MV-4-11 (cell line): ENCODE data around the gene FOXC2.

Experiments used
- DNase-seq: peaks from one replicate; lab custom pipeline; 2025; lab: John Stamatoyannopoulos, UW

The FOXC2 gene

DNA sequence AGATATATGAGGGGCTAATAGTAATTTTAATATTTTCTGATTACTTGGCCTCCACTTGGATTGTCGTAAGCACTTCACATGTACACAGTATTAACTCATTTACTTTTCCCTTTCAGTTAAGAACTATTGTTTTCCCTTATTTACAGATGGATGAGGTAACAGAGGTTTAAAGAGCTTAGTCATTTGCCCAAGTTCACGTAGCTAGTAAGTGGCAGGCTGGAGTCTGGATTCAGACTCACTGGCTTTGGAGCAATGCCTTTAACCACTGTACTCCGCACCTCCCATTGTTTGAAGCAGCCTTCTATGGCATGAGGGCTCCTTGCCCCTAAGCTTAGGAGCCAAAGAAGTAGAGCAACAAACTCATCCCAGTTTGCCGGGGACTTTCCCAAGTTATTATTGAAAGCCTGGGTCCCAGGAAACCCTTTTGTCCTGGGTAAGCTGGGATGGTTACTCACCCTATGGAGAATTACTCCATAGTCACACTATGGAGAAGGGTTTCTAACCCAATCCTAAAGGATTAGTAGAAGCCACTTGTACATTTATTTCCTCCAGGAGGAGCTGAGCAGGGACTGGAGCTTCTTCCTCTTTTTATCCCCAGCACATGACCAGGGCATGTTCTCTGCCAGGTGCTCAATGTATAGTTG lies 24.0 kb downstream of the FOXC2 start:
- DNase-seq, result no peak

DNA sequence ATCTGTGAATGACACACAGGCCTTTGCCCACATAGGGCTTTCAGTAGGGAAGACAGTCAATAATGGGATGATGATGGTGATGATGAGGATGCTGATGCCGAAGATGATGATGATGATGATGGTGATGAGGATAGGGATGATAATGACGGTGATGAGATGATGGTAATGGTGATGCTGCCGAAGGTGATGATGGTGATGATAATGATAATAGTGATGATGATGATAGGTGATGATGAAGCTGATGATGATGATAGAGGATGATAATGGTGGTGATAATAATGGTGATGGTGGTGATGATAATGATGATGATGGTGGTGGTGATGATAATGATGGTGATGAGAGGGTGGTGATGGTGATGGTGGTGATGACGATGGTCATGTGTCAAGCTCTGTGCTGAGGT lies 24.6 kb downstream of the FOXC2 start:
- DNase-seq, result no peak

DNA sequence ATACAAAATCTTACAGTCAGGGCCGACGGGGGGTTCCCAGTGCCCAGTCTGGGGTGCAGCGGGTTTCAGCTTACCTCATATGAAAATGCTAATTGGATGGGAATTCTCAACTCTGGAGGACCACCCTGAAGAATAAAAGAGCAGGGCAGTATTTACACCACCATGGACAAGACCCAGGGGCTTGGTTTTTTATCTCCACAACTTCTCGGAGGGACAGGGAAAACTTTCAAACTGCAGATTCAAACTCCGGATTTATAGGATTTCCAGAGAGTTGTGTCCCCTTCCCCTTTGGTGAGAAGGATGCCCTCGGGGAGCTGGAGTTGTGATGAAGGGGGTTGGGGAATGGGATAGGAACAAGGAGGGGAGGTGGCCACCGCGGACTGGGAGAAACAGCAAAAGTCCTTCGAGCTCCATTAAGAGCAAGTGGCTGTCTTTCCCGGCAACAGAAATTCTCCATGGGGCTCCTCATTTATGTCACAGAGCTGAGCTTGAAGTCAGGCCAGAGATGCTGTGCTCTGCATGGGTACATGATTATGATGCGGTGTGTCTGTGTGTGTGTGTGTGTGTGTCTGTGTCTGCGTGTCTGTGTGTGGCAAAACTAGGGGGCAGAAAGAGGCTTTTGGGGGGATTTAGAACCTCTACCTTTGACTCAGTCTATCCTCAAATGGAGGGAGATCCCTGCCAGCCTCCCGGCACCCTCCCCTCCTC lies 27.4 kb downstream of the FOXC2 start:
- no peak for DNase-seq

DNA sequence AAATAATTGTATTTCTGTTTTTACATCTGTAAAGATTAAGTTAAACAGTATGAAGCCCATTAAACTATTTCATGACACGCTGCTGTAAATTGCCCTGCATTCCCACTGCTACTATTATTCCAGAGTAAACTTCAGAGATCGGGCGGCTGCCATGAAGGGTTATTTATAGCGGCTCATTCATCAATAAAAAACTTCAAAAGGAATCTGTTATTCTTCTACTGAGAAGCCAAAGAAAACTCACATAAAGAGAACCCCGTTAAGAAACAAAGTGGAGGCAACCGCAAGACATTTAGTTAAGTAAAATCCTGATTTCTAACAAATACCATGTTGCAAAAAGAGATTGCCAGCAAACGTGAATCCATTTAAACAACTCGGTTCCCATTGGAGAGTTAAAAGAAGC lies 28.1 kb downstream of the FOXC2 start:
- DNase-seq, result no peak

DNA sequence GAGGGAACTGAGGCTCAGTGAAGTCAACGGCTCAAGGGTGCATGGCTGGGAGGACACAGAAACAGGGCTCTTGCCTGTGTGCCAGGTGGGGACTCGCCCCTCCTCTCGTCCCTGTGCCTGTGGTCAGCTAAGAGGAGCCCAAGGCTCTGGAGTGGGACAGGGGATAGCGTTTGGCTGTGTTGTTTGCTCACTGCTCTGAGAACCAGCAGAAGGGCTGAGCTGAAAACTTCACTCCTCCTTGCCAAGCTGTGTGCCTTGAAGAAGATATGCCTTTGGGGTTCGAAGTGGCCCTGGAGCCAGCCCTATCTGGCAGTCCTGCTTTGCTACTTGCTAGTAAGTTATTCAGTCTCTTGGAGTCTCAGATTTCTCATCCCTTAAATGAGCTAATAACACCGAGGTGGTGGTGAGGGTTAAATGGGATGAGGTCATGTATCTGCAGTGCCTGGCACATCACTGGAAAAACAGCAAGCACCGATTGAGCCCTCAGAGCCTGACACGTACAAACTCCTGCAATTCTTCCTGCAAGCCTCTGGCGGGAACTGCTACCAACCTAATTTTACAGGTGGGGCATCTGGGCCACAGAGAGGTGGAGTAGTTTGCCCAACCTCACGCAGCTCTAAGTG lies 29.5 kb downstream of the FOXC2 start:
- DNase-seq, result no peak

DNA sequence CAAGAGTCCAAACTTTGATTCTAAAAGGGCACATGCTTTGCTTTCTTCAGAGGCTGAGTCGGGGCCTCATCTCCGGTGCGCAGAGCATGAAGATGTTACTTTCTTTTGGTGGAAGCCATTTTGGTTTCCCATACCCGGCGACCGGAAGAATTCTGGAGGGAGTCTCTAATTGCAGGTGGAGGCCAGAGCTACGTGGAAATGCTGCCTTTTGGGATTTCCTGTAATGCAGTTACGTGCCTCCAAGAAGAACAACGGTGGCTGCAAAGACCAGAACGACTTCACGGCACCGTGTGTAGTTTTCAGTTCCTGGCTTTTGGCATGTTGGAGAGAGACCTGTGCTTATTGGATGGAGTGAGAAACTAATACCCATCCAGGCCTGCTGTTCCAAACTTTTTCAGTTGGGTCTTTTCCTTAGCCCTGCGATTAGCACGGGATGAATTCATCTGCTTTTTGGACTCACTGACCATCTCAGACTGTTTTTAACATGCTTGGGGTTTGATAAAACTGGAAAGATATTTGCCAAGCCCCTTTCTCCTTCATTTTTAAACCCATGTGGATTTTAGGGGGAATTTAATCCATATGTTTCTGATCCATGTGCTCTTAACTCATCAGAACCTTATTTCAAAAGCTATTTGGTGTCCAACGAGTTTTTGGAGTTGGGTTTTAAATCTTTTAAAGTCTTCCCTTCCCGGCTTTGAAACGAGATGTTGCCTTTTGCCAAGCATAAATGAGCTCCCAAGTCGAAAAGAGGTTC lies 30.7 kb downstream of the FOXC2 start:
- DNase-seq, result no peak

DNA sequence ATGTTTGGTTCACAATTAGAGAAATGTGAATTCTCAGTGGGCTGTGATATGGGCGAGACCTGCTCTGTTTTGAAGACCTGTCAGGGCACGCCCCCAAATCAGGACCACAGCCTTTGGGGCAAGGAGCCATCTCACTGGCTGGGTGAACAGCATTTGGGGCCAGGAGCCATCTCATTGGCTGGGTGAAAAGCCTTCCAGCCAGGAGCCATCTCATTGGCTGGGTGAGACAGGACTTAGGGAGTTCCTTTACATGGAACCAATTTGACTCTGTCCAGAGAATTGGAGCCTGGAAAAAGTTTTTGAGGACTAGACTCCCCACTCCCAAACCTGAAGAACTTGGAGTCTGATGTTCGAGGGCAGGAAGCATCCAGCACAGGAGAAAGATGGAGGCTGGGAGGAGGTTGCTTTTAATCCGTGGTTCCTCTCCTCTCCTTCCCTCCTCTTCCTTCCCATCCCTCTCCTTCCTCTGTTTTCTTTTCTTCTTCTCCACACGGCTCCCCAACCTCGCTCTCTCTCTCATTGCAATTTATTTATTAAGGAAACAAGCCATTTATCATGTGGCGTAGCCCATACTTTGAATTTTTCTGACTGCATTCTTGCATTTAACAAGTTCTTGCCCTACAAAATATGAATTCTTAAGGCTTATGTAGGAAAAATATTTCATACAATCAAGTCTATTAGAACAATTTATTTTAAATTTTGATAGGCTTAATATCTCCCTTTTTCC lies 31.4 kb downstream of the FOXC2 start:
- no peak for DNase-seq

DNA sequence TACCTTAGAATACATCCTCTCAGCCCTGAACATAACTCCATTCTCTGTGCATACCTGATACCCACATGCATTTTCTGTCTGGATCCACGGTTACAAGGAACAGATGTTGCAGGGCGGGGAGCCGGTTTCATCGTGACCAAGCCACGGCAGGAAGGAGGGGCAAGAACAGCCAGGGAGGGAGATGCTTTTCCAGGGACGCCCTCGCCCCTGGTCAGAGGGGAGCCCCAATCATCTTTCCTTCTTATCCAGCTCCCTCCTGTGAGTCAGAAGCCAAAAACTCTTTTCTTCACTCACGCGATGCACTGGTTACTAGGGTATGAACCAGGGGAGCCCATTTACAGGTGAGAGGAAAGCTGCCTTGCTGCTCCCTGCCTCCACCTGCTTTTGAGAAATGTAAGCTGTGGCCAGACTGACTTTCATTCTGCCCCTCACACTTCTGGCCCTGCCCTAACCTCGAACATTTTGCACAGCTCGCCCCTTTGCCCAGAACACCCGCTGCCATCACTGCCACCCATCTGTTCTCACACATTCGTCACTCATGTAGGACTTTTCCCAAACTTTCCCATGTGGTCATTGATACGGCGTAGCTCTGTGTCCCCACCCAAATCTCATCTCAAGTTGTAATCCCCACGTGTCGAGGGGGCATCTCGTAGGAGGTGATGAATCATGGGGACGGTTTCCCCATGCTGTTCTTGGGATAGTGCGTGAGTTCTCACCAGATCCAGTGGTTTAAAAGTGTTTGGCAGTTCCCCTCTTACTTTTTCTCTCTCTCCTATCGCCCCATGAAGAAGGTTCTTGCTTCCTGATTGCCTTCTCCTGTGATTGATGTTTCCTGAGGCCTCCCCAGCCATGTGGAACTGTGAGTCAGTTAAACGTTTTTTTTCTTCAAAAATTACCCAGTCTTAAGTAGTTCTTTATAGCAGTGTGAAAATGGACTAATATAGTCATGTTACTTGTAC lies 32.3 kb downstream of the FOXC2 start:
- peak; percentile 18 for DNase-seq

DNA sequence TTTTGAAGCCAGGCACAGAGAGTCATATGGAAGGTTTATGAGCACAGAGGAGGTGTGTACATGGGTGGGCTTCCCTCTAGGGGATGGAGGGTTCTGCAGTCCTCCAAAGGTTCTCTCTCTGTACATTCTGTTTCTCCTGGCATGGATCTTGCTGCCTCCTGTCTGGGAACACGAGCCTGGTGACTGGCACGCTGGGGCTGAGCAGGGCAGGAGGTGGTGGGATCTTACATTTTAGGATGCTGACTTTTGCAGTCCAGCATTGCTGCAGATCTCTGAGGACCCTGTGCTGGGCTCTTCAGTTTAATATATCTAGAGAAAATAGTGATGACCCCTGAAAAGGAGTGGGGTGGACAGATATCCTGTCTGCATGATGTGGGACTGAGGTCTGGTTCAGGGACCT lies 34.7 kb downstream of the FOXC2 start:
- no peak for DNase-seq

DNA sequence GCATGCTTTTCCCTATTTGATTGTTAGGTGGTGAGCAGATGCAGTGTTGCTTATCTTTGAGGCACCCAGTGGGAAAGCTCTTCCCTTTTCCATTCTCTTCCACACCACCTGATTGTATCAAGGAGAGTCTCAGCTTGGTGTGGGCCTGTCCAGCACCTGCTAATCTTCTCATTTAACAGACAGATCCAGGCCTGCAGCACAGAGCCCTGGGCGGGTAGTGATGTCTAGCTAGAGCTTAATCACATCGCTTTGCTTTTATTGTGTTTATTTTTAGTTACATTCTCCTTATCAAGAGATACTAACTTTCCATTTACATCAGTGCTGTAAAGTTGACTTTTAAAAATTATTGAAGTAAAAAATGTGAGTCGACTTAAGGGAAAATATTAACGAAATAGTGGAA lies 35.9 kb downstream of the FOXC2 start:
- no peak for DNase-seq

DNA sequence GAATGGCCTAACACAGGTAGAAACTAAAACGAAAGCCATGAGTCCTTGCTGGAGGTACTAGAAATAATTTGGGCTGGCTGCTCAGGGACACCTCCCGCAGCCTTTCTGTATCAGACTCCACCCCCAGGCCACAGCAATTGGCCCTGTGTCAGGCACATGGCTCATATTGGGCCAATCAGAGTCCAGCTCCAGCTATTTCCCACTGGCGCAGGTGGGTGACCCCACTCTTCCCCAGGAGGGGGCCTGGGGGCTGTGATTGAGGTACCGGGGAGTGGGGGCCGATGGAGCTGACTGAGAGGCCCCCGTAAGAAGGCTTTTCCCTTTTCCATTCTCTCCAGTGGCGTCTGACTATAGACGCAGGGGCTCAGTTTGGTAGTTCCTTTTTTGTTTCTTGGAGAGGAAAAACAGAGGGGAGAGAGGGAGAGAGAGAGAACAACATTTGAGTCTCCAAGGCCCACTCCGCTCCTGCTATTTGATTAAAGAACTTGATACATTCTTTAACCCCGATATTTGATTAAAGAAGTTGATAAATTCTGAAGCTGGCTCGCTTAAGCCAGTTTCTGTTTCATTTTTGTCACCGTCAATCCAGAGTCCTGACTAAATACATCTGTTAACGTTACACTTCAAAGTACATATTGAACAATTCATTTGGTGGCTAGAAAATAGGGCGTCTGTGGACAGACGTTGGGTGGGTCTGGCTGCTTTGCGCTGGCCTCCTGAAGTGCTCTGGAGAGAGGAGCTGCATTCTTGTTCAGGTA lies 38.0 kb downstream of the FOXC2 start:
- peak; percentile 6 for DNase-seq

DNA sequence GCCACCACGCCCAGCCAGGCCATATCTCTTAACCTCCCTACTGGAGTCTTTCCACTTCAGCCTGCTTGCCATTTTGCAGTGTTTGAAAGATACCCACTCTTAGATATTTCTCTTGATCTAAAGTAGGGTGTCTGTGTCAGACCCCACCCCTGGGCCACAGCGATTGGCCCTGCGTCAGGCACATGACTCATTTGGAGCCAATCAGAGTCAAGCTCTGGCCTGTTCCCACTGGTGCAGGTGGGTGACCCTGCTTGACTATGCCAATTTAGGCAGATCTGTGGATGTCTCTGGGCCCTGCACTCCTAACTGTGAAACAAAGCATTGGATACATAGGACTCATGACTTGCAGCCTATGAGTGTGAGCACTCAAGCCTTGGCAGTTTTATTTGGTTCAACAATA lies 39.3 kb downstream of the FOXC2 start:
- DNase-seq, result no peak

DNA sequence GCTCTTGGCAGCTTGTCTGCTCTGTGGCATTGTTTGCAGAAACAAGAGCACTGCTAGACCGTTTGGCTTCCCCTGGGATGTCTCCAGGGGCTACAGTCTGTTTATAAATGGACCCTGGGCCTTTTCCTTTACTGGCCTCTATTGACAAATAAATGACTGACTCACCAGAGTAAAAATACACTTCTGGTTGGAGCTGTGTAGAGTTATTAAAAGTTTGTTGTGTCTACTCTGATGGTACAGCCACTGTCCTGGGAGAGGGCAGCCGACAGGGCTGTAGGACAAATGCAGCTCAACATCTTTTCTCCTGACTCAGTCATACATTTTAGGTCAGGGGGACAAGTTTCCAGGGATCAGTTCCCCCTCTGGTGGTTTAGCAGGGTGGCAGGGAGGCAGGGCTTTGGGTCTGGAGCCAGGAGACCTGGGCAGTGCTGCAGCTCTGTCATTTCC lies 41.7 kb downstream of the FOXC2 start:
- DNase-seq, result no peak

DNA sequence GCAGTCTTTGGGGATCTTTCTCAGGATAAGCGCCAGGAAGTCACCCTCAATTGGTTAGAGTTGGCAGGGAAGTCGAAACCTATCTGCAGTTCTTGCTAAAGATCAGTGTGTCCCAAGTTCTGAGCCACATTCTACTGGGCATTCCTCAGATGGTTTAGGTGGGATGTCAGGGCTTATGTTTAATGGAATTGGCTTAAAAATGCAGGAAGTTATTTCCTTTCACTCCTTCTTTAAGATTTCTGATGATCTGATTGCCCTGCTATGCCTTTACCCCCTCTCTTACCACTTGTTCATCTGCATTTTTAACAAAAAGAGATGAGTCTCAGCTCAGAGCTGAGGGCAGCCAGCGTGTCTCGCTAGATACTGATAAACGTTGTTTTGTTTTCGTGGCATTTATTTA lies 42.5 kb downstream of the FOXC2 start:
- DNase-seq, result no peak

DNA sequence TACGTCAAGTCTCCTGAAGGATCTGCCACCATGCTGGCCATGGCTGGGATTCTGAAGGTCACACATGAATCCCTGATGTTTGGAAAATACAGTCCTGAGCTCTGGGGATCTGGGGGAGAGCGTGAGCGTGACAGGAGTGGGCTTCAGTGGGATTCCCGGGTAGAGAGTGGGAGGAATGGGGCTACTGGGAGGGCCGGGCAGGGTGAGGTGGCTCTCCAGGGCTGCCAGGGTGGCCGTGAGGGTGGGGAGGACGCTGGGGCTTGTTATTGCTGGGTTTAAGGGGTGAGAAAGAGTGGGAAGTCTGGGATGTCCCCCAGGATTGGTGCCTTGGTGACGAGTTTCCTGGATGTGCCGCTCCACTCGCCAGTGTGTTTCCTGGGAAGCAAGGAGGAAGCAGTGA lies 43.0 kb downstream of the FOXC2 start:
- no peak for DNase-seq

DNA sequence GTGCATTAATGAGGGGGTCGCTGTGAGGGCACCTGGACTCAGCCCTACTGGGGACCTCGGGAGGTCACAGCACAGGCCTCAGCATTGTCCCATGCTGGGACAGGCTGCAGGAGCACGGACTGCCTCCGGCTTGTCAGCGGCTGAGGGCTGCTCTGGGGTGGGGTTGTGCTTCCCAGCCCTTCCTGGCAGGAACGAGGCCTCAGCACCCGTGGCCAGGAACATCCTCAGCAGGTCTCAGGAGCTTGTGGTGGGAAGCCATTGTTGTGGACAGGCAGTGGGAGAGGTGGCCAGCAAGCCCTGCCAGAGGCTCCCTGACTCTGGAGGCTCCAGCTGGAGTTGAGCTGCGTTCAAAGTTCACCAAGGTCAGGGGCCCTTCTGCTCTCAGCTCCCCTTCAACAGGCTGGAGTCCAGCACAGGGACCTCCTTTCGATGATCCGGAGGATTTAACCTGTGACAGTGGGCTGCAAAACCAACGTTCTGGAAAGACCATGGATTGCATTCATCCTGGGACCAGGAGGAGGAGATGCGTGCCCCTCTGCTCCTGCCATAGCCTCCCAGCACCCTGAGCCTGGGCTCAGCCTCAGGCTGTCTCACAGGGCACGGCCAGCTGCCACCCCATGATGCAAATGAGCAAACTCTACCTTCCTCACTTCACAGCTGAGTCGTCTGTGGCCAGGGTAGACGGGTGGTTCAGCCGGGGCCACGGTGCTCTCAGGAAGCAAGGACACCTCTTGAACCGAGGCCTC lies 44.3 kb downstream of the FOXC2 start:
- no peak for DNase-seq

DNA sequence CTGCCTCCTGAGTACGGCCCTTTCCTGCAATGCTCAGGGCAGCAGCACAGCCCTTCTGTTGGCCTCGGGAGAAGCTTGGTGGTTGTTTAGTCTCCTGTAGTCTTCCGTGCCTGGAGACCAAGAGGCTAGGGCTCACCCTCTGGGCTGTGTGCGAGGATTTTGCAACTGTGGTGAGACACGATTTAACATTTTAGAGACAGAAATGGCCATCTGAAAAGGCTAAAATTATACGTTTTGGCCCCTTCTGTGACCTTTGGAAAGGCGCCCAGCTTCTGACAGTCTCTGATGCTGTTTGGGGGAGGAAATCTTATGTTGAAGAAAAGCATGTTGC lies 44.9 kb downstream of the FOXC2 start:
- no peak for DNase-seq

DNA sequence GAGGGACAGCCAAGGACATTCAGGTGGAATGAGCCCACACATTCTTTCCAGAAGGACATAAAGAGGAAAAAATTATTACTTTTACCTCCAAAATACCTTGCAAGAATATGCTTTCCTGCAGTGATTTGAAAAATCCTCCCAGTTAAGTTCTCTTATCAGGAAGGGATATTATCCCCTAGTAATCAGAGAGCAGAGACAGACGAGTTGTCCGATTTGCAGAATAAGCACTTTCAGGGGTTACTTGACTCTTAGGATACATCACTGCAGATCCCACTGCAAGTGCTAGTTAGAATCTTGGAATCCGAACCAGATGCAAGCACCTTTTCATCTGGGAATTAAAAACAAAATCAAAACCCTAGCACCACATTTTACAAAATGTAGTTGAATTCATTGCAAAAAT lies 45.3 kb downstream of the FOXC2 start:
- no peak for DNase-seq

DNA sequence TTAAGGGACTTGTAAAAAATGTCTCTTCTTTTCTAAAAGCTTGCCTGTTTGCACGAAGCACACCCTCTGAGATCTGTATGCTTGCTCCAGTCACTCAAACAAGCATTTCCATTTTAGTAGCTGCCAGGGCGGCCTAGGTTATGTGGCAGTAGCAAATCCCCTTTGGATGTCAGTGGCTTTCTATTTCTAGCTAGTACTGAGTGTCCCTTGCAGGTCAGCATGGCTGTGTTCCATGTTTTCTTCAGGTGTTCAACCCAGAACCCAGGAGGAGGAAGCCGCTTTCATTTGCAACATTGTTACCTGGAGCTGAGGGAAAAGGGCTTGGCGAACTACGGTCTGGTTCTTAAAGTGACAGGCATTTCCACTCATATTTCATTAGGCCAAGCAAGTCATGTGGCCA lies 48.1 kb downstream of the FOXC2 start:
- DNase-seq, result no peak

DNA sequence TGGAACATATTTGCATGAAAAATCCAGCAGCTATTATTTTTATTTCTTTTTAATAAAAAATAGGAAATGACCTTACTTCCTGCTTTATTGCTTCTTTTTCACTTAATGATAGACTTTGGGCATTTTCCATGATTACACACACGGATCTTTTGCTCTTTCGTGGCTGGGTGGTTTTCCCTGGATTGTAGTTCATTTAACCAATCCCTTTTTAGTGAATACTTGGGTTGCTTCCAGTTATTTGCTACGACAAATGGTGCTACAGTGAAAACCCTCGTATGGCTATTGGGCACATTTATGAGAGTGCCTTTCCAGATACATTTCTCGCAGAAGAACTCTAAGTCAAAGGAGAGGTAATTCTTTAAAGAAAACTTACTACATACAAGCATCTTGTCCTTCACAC lies 50.3 kb downstream of the FOXC2 start:
- DNase-seq, result no peak
